ENCODE results near the gene DDX43.
A peak's percentile ranks its signal among the peaks of the same experiment; 100 is the strongest.

DNA sequence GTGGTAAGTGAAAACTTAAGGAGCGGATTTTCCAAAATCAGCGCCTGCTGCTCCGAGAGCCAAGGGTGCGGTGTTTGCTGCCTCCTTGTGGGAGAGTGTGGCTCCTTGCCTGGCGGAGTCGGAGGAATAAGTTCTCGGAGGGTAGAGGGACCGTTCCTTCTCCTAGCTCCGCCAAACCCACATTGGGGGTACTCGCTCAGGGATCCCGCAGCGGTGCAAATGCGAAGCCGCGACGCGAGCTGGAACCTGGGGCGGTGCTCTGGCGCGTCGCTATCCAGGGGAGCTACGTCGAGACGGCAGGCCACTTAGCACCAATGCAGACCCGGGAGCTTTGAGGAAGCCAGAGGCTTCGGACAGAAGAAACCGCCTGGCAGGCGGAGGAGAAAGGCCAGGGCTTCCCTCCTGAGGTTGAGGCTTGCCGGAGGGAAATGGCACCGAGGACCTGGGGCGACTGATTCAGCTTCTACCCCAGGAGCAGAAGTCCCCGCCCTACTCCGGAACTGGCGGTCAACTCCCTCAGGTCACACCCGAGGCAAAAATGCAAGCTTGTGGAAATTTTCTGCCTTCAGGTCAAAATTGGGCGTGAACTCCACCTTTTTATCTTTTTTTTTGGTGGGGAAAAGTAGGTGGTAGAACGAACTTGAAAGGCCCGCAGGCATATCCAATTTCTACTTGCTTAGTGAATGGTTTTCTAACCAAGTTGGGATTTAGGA is 5.7 kb upstream of the DDX43 start:
- TF ChIP-seq, protein P1, sequence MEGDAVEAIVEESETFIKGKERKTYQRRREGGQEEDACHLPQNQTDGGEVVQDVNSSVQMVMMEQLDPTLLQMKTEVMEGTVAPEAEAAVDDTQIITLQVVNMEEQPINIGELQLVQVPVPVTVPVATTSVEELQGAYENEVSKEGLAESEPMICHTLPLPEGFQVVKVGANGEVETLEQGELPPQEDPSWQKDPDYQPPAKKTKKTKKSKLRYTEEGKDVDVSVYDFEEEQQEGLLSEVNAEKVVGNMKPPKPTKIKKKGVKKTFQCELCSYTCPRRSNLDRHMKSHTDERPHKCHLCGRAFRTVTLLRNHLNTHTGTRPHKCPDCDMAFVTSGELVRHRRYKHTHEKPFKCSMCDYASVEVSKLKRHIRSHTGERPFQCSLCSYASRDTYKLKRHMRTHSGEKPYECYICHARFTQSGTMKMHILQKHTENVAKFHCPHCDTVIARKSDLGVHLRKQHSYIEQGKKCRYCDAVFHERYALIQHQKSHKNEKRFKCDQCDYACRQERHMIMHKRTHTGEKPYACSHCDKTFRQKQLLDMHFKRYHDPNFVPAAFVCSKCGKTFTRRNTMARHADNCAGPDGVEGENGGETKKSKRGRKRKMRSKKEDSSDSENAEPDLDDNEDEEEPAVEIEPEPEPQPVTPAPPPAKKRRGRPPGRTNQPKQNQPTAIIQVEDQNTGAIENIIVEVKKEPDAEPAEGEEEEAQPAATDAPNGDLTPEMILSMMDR (conservative IDR thresholded peaks at IDR 0.05; ENCODE audit: low read depth, low read length), result peak; percentile 69
- no peak for TF ChIP-seq POLR2A (IDR thresholded peaks at IDR 0.05; ENCODE audit: low read depth, low read length)
- no peak for TF ChIP-seq CHD1 (IDR thresholded peaks at IDR 0.05; ENCODE audit: low read depth, low read length)
- TF ChIP-seq RAD21 (IDR thresholded peaks at IDR 0.05; ENCODE audit: low read length), result peak; percentile 67
- no peak for TF ChIP-seq MAZ (IDR thresholded peaks at IDR 0.05; ENCODE audit: borderline replicate concordance, low read depth, low read length)
- TF ChIP-seq MXI1 (IDR thresholded peaks at IDR 0.05; ENCODE audit: borderline replicate concordance, low read depth, low read length), result no peak
- TF ChIP-seq CEBPB (IDR thresholded peaks at IDR 0.05; ENCODE audit: low read depth, low read length), result no peak
- TF ChIP-seq FOS (IDR thresholded peaks at IDR 0.05; ENCODE audit: low read depth, low read length), result no peak

All from IMR-90 (cell line).